ENCODE results near the gene SH3RF3.

SH3RF3 gene

GRCh38 chr2:109203246-109204011 is 74.4 kb downstream of the SH3RF3 start:
- Histone ChIP-seq H3K14ac (ENCODE audit: low read length in 2 of 2) (peak overlapping the region in 1 of 2 experiments; percentile 29), H3K4ac (ENCODE audit: low read depth in 1 of 2, low read length in 2 of 2) (no peak overlapping the region), H3K79me1 (replicated peaks; ENCODE audit: low read length, poor library complexity, severe bottlenecking) (peaks cover 42% of the 10 kb centered on the region), H4K8ac (ENCODE audit: low read length) (no peak overlapping the region), H4K91ac (ENCODE audit: low read length) (no peak overlapping the region), H3K9ac (ENCODE audit: low read length) (no peak overlapping the region), H3K4me2 (ENCODE audit: low read length, poor library complexity, severe bottlenecking) (no peak overlapping the region), H3K27ac (ENCODE audit: low read length, poor library complexity, severe bottlenecking) (no peak overlapping the region), H2BK5ac (ENCODE audit: low read depth, low read length, poor library complexity, severe bottlenecking) (no peak overlapping the region), H2AK5ac (ENCODE audit: low read length, severe bottlenecking) (no peak overlapping the region), H3K4me1 (ENCODE audit: control insufficient read depth, insufficient read depth, low read depth, low read length) (peaks cover 3% of the 10 kb centered on the region), H3K9me3 (ENCODE audit: control insufficient read depth, low read length) (no peaks in the 10 kb centered on the region), H3K27me3 (ENCODE audit: control insufficient read depth in 1 of 2, insufficient read depth in 1 of 2, low read length in 2 of 2) (no peaks in the 10 kb centered on the region), H3K36me3 (ENCODE audit: control insufficient read depth in 1 of 2, insufficient read depth in 2 of 2, low read depth in 1 of 2, low read length in 2 of 2) (no peaks in the 10 kb centered on the region), H3K23ac (ENCODE audit: low read length in 2 of 2) (no peak overlapping the region), H2AFZ (ENCODE audit: low read depth, low read length) (no peak overlapping the region), H3K4me3 (ENCODE audit: insufficient read depth in 1 of 2, low read depth in 1 of 2, low read length in 2 of 2) (no peak overlapping the region), H3K18ac (ENCODE audit: low read depth in 1 of 2, low read length in 2 of 2) (no peak overlapping the region), H2BK120ac (ENCODE audit: low read depth, low read length) (no peak overlapping the region), H2BK15ac (ENCODE audit: low read depth, poor library complexity, severe bottlenecking) (no peak overlapping the region), H2BK12ac (ENCODE audit: low read length in 2 of 2) (no peak overlapping the region)
- no peak for DNase-seq
- 97% methylated on average over 22 of the region's 22 CpGs for WGBS

GRCh38 chr2:109204412-109204811 is 75.4 kb downstream of the SH3RF3 start:
- peaks cover 47% of the 10 kb centered on the region for H3K79me1 ChIP-seq (replicated peaks; ENCODE audit: low read length, poor library complexity, severe bottlenecking)
- H3K18ac ChIP-seq (ENCODE audit: low read depth in 1 of 2, low read length in 2 of 2) = no peak overlapping the region
- no peak overlapping the region for H2BK120ac ChIP-seq (ENCODE audit: low read depth, low read length)
- no peak overlapping the region for H4K8ac ChIP-seq (ENCODE audit: low read length)
- H2AFZ ChIP-seq (ENCODE audit: low read depth, low read length) = no peak overlapping the region
- H2AK5ac ChIP-seq (ENCODE audit: low read length, severe bottlenecking) = no peak overlapping the region
- no peaks in the 10 kb centered on the region for H3K27me3 ChIP-seq (ENCODE audit: control insufficient read depth in 1 of 2, insufficient read depth in 1 of 2, low read length in 2 of 2)
- no peak overlapping the region for H4K91ac ChIP-seq (ENCODE audit: low read length)
- no peak overlapping the region for H3K4ac ChIP-seq (ENCODE audit: low read depth in 1 of 2, low read length in 2 of 2)
- peaks cover 9% of the 10 kb centered on the region for H3K4me1 ChIP-seq (ENCODE audit: control insufficient read depth, insufficient read depth, low read depth, low read length)
- H3K27ac ChIP-seq (ENCODE audit: low read length, poor library complexity, severe bottlenecking) = no peak overlapping the region
- H3K4me3 ChIP-seq (ENCODE audit: insufficient read depth in 1 of 2, low read depth in 1 of 2, low read length in 2 of 2) = no peak overlapping the region
- WGBS = 70% methylated on average over 3 of the region's 3 CpGs
- no peak overlapping the region for H3K23ac ChIP-seq (ENCODE audit: low read length in 2 of 2)
- H3K9ac ChIP-seq (ENCODE audit: low read length) = no peak overlapping the region
- H3K36me3 ChIP-seq (ENCODE audit: control insufficient read depth in 1 of 2, insufficient read depth in 2 of 2, low read depth in 1 of 2, low read length in 2 of 2) = no peaks in the 10 kb centered on the region
- H2BK12ac ChIP-seq (ENCODE audit: low read length in 2 of 2) = no peak overlapping the region
- no peaks in the 10 kb centered on the region for H3K9me3 ChIP-seq (ENCODE audit: control insufficient read depth, low read length)
- DNase-seq = no peak
- H3K14ac ChIP-seq (ENCODE audit: low read length in 2 of 2) = no peak overlapping the region
- H2BK15ac ChIP-seq (ENCODE audit: low read depth, poor library complexity, severe bottlenecking) = no peak overlapping the region
- no peak overlapping the region for H2BK5ac ChIP-seq (ENCODE audit: low read depth, low read length, poor library complexity, severe bottlenecking)
- H3K4me2 ChIP-seq (ENCODE audit: low read length, poor library complexity, severe bottlenecking) = no peak overlapping the region

DNA sequence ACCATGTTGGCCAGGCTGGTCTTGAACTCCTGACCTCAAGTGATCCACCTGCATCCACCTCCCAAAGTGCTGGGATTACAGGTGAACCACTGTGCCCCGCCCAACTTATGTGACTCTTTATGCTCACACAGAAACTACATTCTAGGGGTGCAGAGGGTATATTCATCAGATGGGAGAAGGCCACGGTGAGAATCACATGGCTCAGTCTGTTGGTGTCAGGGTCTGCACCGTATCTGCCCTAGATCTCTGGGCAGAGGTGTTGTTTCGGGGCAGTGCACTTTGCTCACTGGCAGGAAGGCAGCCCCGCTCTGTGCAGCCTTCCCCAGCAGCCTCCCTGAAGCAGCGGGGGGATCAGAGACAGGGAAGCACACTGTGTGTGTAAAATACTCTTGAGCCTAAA is 76.4 kb downstream of the SH3RF3 start:
- no peak overlapping the region for H3K14ac ChIP-seq (ENCODE audit: low read length in 2 of 2)
- no peak overlapping the region for H3K4me3 ChIP-seq (ENCODE audit: insufficient read depth in 1 of 2, low read depth in 1 of 2, low read length in 2 of 2)
- no peak overlapping the region for H3K4ac ChIP-seq (ENCODE audit: low read depth in 1 of 2, low read length in 2 of 2)
- H4K91ac ChIP-seq (ENCODE audit: low read length) = no peak overlapping the region
- H2AK5ac ChIP-seq (ENCODE audit: low read length, severe bottlenecking) = no peak overlapping the region
- H2BK15ac ChIP-seq (ENCODE audit: low read depth, poor library complexity, severe bottlenecking) = no peak overlapping the region
- H2BK120ac ChIP-seq (ENCODE audit: low read depth, low read length) = no peak overlapping the region
- H3K27me3 ChIP-seq (ENCODE audit: control insufficient read depth in 1 of 2, insufficient read depth in 1 of 2, low read length in 2 of 2) = no peaks in the 10 kb centered on the region
- H2BK12ac ChIP-seq (ENCODE audit: low read length in 2 of 2) = no peak overlapping the region
- H3K36me3 ChIP-seq (ENCODE audit: control insufficient read depth in 1 of 2, insufficient read depth in 2 of 2, low read depth in 1 of 2, low read length in 2 of 2) = no peaks in the 10 kb centered on the region
- H4K8ac ChIP-seq (ENCODE audit: low read length) = no peak overlapping the region
- H2BK5ac ChIP-seq (ENCODE audit: low read depth, low read length, poor library complexity, severe bottlenecking) = no peak overlapping the region
- no peak overlapping the region for H3K23ac ChIP-seq (ENCODE audit: low read length in 2 of 2)
- H3K27ac ChIP-seq (ENCODE audit: low read length, poor library complexity, severe bottlenecking) = no peak overlapping the region
- no peak overlapping the region for H3K9ac ChIP-seq (ENCODE audit: low read length)
- H3K9me3 ChIP-seq (ENCODE audit: control insufficient read depth, low read length) = no peaks in the 10 kb centered on the region
- no peak overlapping the region for H3K18ac ChIP-seq (ENCODE audit: low read depth in 1 of 2, low read length in 2 of 2)
- peaks cover 44% of the 10 kb centered on the region for H3K79me1 ChIP-seq (replicated peaks; ENCODE audit: low read length, poor library complexity, severe bottlenecking)
- DNase-seq = no peak
- 99% methylated on average over 5 of the region's 6 CpGs for WGBS
- no peak overlapping the region for H2AFZ ChIP-seq (ENCODE audit: low read depth, low read length)
- no peak overlapping the region for H3K4me2 ChIP-seq (ENCODE audit: low read length, poor library complexity, severe bottlenecking)
- H3K4me1 ChIP-seq (ENCODE audit: control insufficient read depth, insufficient read depth, low read depth, low read length) = peaks cover 14% of the 10 kb centered on the region

- Histone ChIP-seq H3K79me1 (replicated peaks; ENCODE audit: low read length, poor library complexity, severe bottlenecking) (peaks cover 41% of the 10 kb centered on the region), H2BK12ac (ENCODE audit: low read length in 2 of 2) (no peak overlapping the region), H2AK5ac (ENCODE audit: low read length, severe bottlenecking) (no peak overlapping the region), H3K9ac (ENCODE audit: low read length) (no peak overlapping the region), H2AFZ (ENCODE audit: low read depth, low read length) (no peak overlapping the region), H3K4me2 (ENCODE audit: low read length, poor library complexity, severe bottlenecking) (no peak overlapping the region), H4K8ac (ENCODE audit: low read length) (no peak overlapping the region), H3K27ac (ENCODE audit: low read length, poor library complexity, severe bottlenecking) (no peak overlapping the region), H3K9me3 (ENCODE audit: control insufficient read depth, low read length) (no peaks in the 10 kb centered on the region), H3K4ac (ENCODE audit: low read depth in 1 of 2, low read length in 2 of 2) (peak overlapping the region in 1 of 2 experiments; percentile 47), H2BK120ac (ENCODE audit: low read depth, low read length) (no peak overlapping the region), H3K4me3 (ENCODE audit: insufficient read depth in 1 of 2, low read depth in 1 of 2, low read length in 2 of 2) (no peak overlapping the region), H3K27me3 (ENCODE audit: control insufficient read depth in 1 of 2, insufficient read depth in 1 of 2, low read length in 2 of 2) (no peaks in the 10 kb centered on the region), H4K91ac (ENCODE audit: low read length) (no peak overlapping the region), H3K36me3 (ENCODE audit: control insufficient read depth in 1 of 2, insufficient read depth in 2 of 2, low read depth in 1 of 2, low read length in 2 of 2) (no peaks in the 10 kb centered on the region), H3K14ac (ENCODE audit: low read length in 2 of 2) (peak overlapping the region in 1 of 2 experiments; percentile 68), H2BK5ac (ENCODE audit: low read depth, low read length, poor library complexity, severe bottlenecking) (no peak overlapping the region), H2BK15ac (ENCODE audit: low read depth, poor library complexity, severe bottlenecking) (no peak overlapping the region), H3K4me1 (ENCODE audit: control insufficient read depth, insufficient read depth, low read depth, low read length) (peaks cover 22% of the 10 kb centered on the region), H3K23ac (ENCODE audit: low read length in 2 of 2) (no peak overlapping the region), H3K18ac (ENCODE audit: low read depth in 1 of 2, low read length in 2 of 2) (no peak overlapping the region)
- DNase-seq = no peak
- WGBS = 98% methylated on average over 2 of the region's 2 CpGs
Measured at GRCh38 chr2:109206569-109207146, 77.7 kb downstream of the SH3RF3 start.

All from mesenchymal stem cell (in vitro differentiated cells and primary cell).